GM18526 (cell line): ENCODE results near the gene RARG.

Source experiments
- POLR2A ChIP-seq: IDR thresholded peaks from 3 replicates; pipeline ENCODE4 v1.6.1; 2011; ENCODE audit not compliant: insufficient read length; ENCODE audit errors: extremely low read depth

Gene RARG

DNA sequence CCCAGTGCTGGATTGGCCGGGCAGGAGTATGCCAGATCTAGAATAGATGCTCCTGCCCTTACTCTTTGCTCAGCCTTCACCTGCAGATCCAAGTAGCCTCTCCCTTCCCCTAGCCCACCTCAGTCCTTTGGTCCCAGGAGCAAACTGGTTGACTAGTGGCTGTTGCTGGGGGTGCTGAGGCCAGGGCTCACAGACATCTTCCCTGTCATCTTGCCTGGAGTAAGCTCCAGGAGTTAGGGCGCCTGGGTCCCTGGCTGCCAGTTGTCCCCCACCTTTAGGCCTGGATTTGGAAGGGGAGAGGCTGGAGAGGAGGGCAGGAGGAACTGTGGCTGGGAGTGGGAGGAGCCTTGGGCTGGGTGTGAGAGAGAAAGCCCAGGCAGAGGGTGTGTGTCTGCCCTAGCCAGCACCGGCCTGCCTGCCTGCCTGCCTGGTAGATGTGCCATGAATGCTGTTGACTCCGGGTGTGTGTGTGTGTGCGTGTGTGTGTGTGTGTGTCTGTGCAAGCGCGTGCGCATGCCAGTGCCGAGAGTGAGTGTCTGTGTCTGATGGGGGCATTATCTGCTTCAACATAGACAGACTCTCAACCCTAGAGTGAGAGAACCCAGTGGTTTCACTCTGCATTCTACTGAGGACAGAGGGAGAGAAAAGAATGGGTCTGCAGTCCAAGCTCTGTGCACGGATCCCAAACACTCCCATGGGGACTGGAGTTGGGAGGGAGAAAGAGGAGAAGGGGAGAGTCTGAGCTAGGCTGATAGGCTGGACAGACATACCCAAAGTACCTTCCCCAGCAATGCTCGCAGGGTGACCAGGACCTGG, 845 bp upstream of the RARG start:
- TF ChIP-seq POLR2A: no peak

DNA sequence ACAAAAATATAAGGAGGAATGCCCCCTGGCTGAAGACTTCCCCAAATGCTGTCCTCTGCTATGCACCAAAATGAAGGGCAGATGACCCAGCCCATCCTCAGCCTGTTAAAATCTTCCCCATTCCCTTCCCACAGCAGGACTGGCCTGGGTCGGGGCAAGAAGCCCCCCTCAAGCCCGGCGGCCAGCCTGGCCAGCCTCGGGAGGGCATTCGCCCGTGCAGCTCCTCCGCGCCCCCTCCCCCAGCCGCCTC, 413 bp downstream of the RARG start:
- no peak for TF ChIP-seq POLR2A

DNA sequence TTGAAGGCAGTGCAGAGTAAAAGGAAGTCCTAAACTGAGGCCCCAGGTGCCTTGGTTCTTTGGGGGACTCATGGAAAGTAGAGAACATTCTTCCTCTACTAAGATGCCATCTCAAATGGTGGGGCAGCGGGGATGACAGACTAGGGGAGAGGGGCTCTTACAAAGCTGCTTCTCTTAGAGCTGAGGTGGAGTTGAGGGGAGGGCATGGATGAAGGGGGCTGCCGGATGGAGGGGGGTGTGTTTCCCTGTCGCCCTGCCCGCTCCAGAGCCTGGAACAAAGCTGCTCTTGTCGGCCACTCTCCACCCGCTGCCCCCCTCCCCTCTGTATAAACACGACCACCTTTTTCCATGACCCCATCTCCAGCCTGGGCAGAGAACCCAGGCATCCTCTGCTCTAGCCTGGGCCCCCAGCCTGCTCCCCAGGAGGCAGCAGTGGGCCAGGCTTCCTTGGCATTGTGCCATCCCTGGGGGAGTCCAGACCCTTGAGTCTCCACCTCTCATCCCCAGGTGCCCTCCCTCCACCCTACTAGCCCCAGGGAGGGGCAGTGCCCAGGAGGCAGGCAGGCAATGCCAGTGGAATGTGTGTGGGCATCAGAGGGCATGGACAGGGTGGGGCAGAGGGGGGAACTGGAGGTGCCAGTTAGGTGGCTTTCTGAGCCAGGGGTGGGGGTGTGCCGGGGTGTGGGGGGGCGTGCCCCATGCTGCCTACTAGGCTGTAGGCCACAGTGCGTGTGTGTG, 1.7 kb downstream of the RARG start:
- TF ChIP-seq POLR2A: no peak

DNA sequence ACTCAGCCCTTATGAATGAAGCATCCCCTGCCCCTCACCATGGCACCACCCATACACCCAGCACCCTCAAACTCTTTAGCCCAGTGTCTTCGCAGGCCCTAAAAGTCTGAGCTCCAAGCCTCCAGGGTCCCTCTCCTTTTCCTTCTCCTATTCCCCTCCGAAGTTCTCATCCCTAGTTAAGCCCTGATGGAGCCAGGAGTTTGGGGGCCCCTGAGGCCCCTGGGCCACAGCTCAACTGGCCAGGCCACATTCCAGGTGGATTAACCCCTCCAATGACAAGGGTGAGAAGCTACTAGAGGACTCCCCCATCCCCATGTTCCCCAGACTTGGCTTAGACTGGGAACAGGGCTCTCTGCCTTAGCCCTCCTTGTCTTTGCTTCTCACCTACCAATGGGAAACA, 2.6 kb downstream of the RARG start:
- no peak for TF ChIP-seq POLR2A

DNA sequence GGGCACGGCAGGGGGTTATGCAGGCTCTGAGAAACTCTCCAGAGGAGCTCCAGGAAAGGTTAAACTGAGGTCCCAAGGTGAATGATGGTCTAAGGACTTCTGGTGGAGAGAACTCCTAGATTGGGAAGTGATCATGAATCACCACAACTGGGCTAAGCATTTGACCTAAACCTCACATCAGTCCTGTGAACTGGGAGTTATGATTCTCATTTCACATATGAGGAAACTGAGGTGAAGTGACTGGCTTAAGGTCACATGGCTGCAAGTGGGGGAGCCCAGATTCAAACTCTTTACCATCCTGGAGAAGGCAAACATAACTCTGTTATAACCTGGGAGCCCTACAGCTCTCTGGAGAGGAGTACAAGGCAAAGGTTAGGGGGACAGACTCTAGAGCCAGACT, 4.2 kb downstream of the RARG start:
- no peak for TF ChIP-seq POLR2A

DNA sequence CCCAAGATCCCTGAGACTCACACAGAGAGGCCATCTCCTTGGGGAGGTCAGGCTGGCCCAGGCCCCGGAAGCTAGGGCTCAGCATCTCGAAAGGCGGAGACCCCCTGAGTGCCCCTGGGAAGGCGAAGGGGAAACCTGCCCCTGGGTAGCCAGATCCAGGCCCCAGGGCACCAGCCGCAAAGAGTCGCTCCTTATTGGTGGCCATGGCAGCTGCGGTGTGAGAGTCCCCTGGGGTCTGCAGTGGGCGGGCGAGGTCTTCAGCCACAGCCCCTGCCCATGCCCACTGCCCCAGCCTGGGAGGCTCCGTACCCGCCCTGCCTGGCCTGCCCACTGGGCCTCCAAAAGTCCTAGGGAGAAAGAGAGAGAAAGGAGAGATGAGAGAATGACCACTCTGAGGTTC, 4.7 kb downstream of the RARG start:
- no peak for TF ChIP-seq POLR2A

DNA sequence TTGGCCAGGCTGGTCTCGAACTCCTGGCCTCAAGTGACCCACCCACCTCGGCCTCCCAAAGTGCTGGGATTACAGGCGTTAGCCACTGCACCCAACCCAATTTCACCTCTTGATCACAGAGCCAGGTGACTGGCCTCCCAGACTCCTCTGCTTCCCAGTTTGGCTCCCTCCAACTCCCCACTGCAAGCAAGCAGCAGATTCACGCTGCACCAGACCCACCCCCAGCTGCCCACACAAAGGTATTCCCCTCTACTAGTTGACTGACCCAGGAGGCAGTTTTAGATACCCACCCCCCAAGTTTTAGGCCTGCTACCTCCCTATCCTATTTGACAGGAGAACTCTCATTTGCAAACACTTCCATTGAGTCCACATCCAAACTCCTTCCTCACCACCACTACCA, 5.2 kb downstream of the RARG start:
- no peak for TF ChIP-seq POLR2A

DNA sequence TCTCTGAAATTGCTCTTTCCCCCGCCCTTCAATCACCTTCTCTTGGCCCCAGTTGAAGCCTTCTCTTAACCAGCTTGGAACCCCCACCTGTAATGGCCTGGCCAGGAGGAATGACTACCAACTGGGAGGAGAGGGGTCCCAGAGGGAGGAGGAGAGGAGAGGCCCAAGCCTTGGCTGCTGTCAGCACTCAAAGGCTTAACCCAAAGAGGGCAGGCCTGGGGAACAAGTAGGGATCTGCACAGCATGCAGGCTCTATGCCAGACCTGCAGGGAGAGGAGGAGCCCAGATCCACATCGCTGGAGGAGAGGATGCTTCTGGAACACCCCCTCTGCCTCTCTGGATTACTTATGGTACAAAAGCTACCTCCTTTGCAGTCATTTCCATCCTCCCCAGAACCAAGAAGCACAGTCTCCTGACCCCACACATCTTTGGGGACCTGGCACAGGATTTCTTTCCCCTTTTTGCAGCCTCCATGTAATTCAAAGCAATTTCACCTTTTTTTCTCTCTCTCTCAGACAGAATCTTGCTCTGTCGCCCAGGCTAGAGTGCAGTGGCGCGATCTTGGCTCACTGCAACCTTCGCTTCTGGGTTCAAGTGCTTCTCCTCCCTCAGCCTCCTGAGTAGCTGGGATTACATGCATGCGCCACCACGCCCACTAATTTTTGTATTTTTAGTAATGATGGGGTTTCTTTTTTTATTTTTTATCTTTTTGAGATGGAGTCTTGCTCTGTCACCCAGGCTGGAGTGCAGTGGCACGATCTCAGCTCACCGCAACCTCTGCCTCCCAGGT, 6.2 kb downstream of the RARG start:
- no peak for TF ChIP-seq POLR2A

DNA sequence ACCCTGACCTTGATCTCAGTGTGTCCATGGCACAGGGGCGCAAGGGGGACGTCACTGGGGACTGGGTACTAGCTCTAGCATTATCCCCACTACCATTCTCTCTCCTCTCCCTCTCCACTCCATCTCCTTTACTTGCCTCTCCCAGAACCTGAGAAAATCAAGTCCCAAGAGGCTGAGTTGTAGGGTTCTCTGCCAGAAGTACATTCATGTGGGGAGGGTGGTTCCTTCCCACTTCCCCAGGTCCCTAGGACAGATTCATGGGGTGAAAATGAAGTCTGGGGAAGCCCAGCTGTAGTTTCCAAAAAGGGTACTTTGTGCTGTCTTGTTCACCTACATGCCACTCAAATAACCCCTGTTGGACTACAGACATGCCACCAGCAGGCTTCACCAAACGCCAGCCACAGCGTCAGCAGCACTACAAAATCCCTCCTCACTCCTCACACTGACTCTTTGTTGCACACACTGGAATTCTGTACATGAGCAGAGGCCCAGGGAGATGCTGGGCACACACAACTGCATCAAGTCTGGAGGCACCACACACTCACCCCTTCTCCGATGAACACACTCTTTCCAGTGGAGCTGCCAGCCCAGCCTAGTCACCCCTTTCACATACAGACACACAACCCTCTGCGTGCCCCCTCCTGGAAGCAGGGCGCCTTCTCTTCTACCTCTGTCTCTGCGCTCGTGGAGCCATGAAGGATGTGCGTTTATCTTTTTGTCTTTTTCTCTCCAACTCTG, 6.9 kb downstream of the RARG start:
- no peak for TF ChIP-seq POLR2A

DNA sequence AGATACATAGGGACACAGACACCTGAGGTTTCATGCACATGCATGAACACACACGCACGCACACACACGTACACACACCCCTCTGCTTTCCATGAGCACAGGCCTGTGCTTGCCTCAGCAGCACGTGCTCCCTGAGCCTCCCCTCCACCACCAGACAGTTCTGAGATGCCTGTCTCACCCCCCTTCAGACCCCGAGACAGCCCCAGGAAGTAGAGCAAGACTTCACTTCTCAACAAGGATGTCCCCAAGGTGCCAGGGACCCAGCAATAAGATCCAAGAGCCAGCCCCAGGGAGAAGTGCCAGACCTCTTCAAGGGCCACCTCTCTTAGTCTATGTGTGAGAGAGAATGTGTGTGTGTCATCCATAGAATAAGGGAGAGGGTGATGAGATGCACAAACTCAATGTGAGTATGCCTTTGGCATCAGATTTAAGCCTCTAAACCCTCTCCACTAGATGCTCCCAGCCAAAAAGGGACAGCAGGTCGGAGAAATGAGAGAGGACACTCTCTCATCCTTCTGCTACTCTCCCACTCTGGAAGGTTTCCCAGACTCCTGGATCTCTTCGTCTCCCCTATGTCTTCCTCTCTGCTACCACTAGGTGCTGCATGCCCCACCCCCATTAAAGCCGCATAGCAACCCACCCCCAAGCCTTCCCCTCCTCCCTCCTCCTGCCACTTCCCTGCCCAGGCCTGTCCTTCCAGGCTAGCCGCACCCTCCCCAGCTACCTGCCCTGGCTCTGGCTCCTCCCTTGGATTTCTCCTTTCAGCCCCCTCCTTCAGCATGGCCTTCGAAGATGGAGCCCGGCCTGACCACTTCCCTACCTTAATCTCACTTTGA, 7.7 kb downstream of the RARG start:
- TF ChIP-seq POLR2A: no peak

DNA sequence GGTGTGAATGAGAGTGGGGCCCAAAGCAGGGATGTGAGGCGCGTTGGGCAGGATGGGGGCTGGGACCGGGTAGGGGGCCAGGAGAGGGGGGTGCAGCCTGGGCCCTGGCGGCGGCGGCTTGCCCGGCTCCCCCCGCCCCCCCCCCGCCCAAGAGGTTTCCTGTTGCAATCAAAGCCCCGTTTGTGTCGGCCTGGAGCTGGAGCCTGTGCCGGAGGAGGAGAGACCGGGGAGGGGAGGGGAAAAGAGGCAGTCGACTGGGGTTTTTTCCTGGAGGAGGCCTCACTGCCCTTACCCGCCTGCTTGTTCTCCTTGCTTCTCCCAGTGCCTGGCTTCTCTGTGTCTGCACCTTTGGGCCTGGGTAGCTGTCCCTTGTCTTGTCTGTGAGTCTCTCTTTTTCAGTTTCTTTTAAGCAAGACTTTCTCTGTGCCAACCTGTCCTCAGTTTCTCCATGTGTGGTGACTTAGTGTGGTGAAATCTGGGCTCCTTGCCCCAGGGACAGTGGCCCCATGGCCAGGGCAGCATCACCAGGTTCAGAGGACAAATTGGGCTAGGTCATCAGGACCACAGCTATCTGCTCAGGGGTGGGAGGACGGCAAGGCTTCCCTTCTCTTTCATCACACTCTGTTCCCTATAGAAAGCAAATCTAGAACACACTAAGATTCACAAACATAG, 8.5 kb downstream of the RARG start:
- no peak for TF ChIP-seq POLR2A

DNA sequence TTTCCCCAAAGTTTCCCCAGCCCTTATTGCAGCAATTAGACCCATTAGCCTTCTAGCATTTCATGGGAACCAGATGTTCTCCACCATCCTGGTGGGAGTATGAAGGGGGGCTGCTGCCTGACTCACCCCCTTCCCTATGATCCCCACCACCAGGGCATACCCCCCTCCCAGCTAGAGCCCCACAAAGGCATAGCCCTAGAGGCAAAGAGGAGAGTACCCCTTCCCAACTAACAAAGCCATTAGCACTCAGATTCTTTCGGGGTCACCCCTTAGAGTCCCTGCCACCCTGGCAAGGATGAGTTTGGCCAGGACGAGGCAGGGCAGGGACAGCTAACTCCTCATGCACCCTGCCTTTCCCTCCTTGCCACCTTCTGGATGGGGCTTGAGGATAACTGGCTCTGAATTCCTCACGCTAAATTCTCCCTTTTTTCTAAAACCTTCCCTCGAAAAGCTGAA, 9.2 kb downstream of the RARG start:
- TF ChIP-seq POLR2A: no peak

DNA sequence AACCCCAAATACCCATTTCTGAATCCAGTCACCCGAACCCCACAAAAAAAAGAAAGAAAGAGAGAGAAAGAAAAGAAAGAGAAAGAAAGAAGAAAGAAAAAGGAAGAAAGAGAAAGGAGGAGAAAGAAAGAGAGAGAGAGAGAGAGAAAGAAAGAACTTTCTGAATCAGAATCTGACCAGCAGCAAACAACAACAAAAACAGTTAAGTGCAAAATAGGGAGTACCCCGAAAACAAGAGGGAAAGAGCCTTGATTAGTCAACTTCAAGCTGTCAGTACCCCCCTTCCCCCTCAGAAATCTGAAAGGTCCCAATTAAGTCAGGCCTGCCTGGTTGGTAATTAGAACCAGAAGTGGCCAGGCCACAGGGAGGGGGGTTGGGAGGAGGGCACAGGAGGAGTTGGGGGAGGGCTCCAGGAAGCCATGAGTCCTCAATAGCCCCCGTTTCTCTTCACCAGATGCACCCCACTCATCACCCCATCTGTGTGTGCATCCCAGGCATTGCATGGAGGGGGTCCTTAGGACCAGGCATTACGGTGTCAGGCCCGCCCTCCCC, 9.8 kb downstream of the RARG start:
- no peak for TF ChIP-seq POLR2A
